Mucosa of rectum (tissue), 2 donors: Measurements from ENCODE around the gene HS3ST5.
"Not testable (repeated sequence)": the region's sequence is repeated elsewhere in the genome, so short reads cannot be mapped to it uniquely, and the experiment has no call there.

Source experiments
- H3K27ac ChIP-seq, 2 donors: one replicate each; pipeline ENCODE4 v1.7.0; 2013; ENCODE audit warnings: inconsistent platforms in 2 of 2, low read depth in 2 of 2, low read length in 2 of 2
- H3K27me3 ChIP-seq, 2 donors: one replicate each; pipeline ENCODE4 v1.7.0; 2013; ENCODE audit warnings: low read length in 2 of 2; ENCODE audit not compliant: control insufficient read depth in 2 of 2, insufficient read depth in 2 of 2
- H3K36me3 ChIP-seq, 2 donors: one replicate each; pipeline ENCODE4 v1.7.0; 2013; ENCODE audit warnings: low read length in 2 of 2; ENCODE audit not compliant: control insufficient read depth in 2 of 2, insufficient read depth in 2 of 2
- H3K4me1 ChIP-seq, 2 donors: one replicate each; pipeline ENCODE4 v1.7.0; 2013; ENCODE audit warnings: low read length in 2 of 2, mild to moderate bottlenecking in 1 of 2; ENCODE audit not compliant: control insufficient read depth in 2 of 2, insufficient read depth in 2 of 2
- H3K4me3 ChIP-seq, 2 donors: one replicate each; pipeline ENCODE4 v1.7.0; 2013; ENCODE audit warnings: low read length in 2 of 2
- H3K9ac ChIP-seq, 2 donors: one replicate each; pipeline ENCODE4 v1.7.0; 2013; ENCODE audit warnings: low read length in 2 of 2, low read depth in 1 of 2, mild to moderate bottlenecking in 1 of 2
- H3K9me3 ChIP-seq, 2 donors: one replicate each; pipeline ENCODE4 v1.7.0; 2013; ENCODE audit warnings: low read length in 2 of 2; ENCODE audit not compliant: control insufficient read depth in 2 of 2
- donor health status: healthy.
- donor health status: Normal muscosa, but diverticular disease.

HS3ST5 gene

GRCh38 chr6:114342086-114342825, 567 bp downstream of the HS3ST5 start:
- H3K9me3 ChIP-seq: no peaks in the 10 kb centered on the region
- H3K27ac ChIP-seq: no peak overlapping the region

DNA sequence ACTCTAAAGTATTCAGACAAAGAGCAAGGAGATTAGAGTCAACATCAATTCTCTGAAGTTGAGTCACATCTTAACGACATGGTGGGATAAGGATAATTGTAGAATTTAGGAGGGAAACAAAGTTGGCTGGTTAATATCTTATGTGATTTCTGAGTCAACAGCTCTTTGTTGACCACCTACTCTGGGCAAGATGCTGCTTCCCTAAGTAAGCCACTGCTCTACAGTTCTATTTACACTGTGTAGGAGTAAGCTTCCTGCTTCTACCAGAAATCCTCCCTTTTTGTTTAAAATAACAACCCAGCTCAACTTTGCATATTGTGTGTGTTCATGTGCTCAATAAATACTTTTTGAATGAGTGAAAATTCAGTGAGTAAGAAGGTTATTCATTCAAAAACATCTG, 3.1 kb downstream of the HS3ST5 start:
- no peak overlapping the region for H3K27ac ChIP-seq
- H3K36me3 ChIP-seq: no peaks in the 10 kb centered on the region
- H3K9ac ChIP-seq: no peak overlapping the region
- H3K4me1 ChIP-seq: peaks cover 0 to 7% of the 10 kb centered on the region in 2 donors
- H3K27me3 ChIP-seq: peaks cover 6 to 9% of the 10 kb centered on the region in 2 donors
- H3K9me3 ChIP-seq: no peaks in the 10 kb centered on the region
- no peak overlapping the region for H3K4me3 ChIP-seq

More at GRCh38 chr6:114342086-114342825, 567 bp downstream of the HS3ST5 start:
- no peaks in the 10 kb centered on the region for H3K36me3 ChIP-seq
- H3K4me3 ChIP-seq: peak overlapping the region; percentile 40 to 63
- peaks cover 6 to 9% of the 10 kb centered on the region in 2 donors for H3K27me3 ChIP-seq
- H3K4me1 ChIP-seq: peaks cover 0 to 7% of the 10 kb centered on the region in 2 donors
- no peak overlapping the region for H3K9ac ChIP-seq

GRCh38 chr6:114334237-114334636, 8.6 kb downstream of the HS3ST5 start:
- Histone ChIP-seq H3K36me3 (no peaks in the 10 kb centered on the region), H3K4me1 (no peaks in the 10 kb centered on the region), H3K9me3 (no peaks in the 10 kb centered on the region), H3K4me3 (no peak overlapping the region), H3K27me3 (no peaks in the 10 kb centered on the region), H3K9ac (no peak overlapping the region), H3K27ac (no peak overlapping the region)

GRCh38 chr6:114327074-114327473, 15.7 kb downstream of the HS3ST5 start:
- no peak overlapping the region for H3K4me3 ChIP-seq
- no peaks in the 10 kb centered on the region for H3K9me3 ChIP-seq
- H3K9ac ChIP-seq: no peak overlapping the region
- no peaks in the 10 kb centered on the region for H3K4me1 ChIP-seq
- no peaks in the 10 kb centered on the region for H3K36me3 ChIP-seq
- no peak overlapping the region for H3K27ac ChIP-seq
- H3K27me3 ChIP-seq: no peaks in the 10 kb centered on the region

GRCh38 chr6:114323784-114324183, 19.0 kb downstream of the HS3ST5 start:
- H3K4me3 ChIP-seq: no peak overlapping the region
- H3K4me1 ChIP-seq: no peaks in the 10 kb centered on the region
- H3K9ac ChIP-seq: no peak overlapping the region
- H3K9me3 ChIP-seq: no peaks in the 10 kb centered on the region
- no peaks in the 10 kb centered on the region for H3K36me3 ChIP-seq
- no peak overlapping the region for H3K27ac ChIP-seq
- H3K27me3 ChIP-seq: no peaks in the 10 kb centered on the region

DNA sequence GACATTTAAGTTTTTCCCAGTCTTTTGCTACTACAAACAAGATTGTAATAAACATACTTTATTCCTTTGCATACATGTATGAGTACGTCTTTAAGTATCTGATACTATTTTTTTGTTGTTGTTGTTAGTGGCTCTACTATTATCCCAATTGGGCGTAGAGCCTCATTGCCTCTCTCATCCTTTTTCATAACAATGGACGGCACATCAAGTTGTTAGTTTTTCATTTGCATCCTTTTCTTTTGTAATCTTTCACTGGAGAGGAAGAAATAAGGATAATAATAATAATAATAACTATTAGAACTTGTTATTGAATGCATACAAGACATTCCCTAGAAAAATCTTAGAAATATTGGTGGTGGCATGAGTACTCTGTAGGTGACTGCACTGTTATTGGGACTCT, 23.1 kb downstream of the HS3ST5 start:
- Histone ChIP-seq H3K9ac (no peak overlapping the region), H3K27me3 (no peaks in the 10 kb centered on the region), H3K9me3 (no peaks in the 10 kb centered on the region), H3K27ac (no peak overlapping the region), H3K4me1 (no peaks in the 10 kb centered on the region), H3K36me3 (no peaks in the 10 kb centered on the region), H3K4me3 (no peak overlapping the region)

DNA sequence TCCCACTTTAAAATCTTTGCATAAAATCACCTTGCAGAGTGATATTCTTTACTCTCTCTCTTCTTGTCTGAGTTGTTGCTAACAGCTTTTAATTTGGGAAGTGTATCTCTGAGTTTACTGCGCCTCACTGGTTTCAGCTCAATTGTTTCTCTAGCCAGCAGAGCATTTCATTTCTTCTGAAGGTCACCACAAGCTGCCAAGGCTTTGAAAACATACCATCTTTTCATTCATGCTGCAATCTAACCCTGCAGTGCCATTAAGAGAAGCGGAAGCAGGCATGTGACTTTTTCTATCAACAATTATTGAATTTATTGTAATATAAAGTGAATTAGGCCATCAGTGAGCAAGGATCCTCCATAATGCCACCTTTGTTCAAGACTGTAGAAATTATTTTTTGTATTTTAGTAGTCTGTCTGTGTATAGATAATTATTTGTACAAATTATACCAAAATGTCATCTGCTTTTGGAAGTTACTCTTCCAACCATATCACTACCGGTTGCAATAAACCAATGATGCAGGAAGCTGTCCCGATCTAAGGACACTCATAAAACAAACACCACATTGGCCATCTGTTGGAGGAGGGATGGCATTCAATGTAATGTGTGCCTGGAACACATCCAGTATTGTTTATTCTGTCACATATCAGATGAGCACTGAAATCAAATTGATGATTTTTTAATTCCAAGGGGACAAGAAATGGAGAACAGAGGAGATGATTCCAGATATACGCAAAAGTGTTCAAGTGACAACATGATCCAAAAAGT, 26.8 kb downstream of the HS3ST5 start:
- Histone ChIP-seq H3K4me1 (no peaks in the 10 kb centered on the region), H3K36me3 (no peaks in the 10 kb centered on the region), H3K9me3 (no peaks in the 10 kb centered on the region), H3K9ac (no peak overlapping the region), H3K27me3 (no peaks in the 10 kb centered on the region), H3K4me3 (no peak overlapping the region), H3K27ac (no peak overlapping the region)

- not testable (repeated sequence) for H3K4me3 ChIP-seq, H3K36me3 ChIP-seq, H3K27me3 ChIP-seq, H3K9me3 ChIP-seq, H3K4me1 ChIP-seq, H3K9ac ChIP-seq, H3K27ac ChIP-seq
Observed at GRCh38 chr6:114313816-114314215, 29.0 kb downstream of the HS3ST5 start.

GRCh38 chr6:114312931-114313330, 29.9 kb downstream of the HS3ST5 start:
- H3K27me3 ChIP-seq: no peaks in the 10 kb centered on the region
- no peak overlapping the region for H3K4me3 ChIP-seq
- no peak overlapping the region for H3K27ac ChIP-seq
- H3K9me3 ChIP-seq: no peaks in the 10 kb centered on the region
- no peaks in the 10 kb centered on the region for H3K36me3 ChIP-seq
- H3K4me1 ChIP-seq: no peaks in the 10 kb centered on the region
- H3K9ac ChIP-seq: no peak overlapping the region

DNA sequence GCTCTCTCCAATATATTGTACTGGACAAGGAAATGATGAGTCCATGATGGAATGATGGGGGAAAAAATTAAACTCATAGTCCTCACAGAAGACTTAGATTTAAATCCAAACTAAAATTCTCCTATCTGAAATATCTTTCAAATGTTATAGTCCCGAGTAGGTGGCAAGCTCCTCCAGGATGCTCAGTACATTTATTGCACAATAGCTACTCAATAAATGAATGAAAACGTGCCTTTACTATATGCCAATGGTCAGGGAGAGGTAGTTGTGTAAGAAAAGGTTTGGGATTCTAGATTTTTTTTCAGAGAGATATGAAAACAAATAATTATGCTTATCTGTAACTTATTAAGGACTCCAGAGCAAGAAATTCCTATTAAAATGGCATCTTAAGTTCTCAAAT, 32.8 kb downstream of the HS3ST5 start:
- Histone ChIP-seq H3K9ac (no peak overlapping the region), H3K27ac (no peak overlapping the region), H3K36me3 (no peaks in the 10 kb centered on the region), H3K4me3 (no peak overlapping the region), H3K9me3 (no peaks in the 10 kb centered on the region), H3K4me1 (no peaks in the 10 kb centered on the region), H3K27me3 (no peaks in the 10 kb centered on the region)
